Gastroesophageal sphincter (tissue), 3 donors: Measurements from ENCODE around the gene ENHO.

Experiments used
- CTCF ChIP-seq, 4 experiments: fragments of 200-600 bp in 2 of 4; fragments of 450-650 bp in 2 of 4; sonication (generic) in 1 of 4; IDR thresholded peaks; one replicate each; pipeline ENCODE4 v1.5.1; 2017 to 2019; ENCODE audit warnings: antibody characterized with exemption in 4 of 4, mild to moderate bottlenecking in 2 of 4, moderate library complexity in 2 of 4
- POLR2A ChIP-seq, 2 donors: fragments of 450-650 bp; IDR thresholded peaks; one replicate each; pipeline ENCODE4 v1.6.1; 2017; ENCODE audit warnings: antibody characterized with exemption in 2 of 2, mild to moderate bottlenecking in 2 of 2, moderate library complexity in 1 of 2

GRCh38 chr9:34565856-34566255 is 43.1 kb upstream of the ENHO start:
- TF ChIP-seq CTCF (IDR thresholded peaks at IDR 0.05) (no peak), POLR2A (IDR thresholded peaks at IDR 0.05) (no peak)
